GM18519 (cell line): ENCODE results near the gene HSPG2.
A peak's percentile ranks its signal among the peaks of the same experiment; 100 is the strongest.

ENCODE experiments used
- ATAC-seq: cut with Tn5 transposase; IDR thresholded peaks from one replicate; pipeline ENCODE4 v1.9.1; 2021; ENCODE audit warnings: mild to moderate bottlenecking, moderate library complexity; ENCODE audit not compliant: unreplicated experiment, low FRiP score

The HSPG2 gene

DNA sequence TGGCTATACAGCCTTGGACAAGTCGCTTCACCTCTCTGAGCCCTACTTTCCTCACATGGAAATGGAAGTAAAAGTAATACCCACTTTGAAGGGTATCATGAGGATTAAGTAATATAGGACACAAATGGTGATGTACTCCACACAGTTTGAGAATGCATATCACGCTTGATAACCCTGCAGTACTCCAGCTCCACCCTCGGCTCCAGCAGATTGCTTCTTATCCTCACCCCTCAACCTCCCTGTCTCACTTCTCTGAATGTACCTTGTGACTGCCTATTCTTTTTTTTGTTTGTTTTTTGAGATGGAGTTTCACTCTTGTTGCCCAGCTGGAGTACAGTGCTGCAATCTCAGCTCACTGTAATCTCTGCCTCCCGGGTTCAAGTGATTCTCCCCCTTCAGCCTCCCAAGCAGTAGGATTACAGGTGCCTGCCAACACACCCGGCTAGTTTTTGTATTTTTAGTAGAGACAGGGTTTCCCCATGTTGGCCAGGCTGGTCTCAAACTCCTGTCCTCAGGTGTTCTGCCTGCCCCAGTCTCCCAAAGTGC lies 69.6 kb downstream of the HSPG2 start:
- ATAC-seq = no peak

DNA sequence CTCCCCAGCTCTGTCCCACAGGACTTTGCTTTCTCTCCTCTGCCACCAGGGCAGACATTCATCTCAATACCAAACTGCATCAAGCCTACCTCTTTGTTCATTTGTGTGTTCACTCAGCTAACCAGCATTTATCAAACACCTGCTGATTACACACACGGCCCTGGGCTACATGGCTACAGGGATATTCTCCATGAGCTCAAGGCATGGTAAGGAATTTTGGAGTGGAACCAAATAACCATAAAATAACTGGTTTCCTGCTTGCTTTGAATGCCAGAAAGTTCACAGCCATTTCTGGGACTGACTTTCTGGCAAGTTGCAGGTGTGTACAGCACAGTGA lies 70.4 kb downstream of the HSPG2 start:
- no peak for ATAC-seq

DNA sequence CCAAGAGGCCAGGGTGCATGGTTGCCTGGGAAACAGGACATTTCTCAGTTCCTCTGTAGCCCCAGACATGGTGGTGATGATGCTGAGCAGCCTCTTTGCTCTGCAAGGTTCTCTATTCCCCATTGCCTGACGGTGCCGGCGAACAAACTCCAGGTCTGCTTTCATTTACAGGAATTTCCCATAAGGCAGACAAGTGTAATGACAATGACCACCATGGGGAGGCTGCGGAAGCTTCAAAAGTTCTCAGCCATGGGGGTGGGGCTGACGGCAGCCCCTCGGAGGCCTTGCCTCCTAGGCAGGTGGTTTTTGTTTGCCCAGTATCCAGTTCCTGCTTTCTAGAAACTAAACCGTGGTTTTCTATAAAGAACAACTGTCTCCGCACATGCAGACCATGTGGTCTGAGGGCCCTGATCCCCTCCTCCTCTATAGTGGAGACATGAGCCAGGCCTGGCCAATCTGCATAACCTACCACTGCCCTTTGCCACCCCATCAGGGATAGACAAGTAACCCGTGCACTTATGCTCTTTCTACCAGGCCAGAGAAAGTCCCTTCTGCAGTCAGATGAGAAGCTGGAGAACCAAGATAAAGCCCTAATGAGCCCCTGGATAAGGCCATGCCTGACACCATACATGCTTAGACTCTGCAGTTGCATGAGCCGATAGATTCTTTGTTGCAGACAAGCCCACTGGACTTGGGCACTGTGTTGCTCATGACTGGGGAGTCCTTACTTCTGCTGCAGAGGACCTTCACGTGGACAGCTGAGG lies 71.0 kb downstream of the HSPG2 start:
- ATAC-seq = peak; percentile 48

DNA sequence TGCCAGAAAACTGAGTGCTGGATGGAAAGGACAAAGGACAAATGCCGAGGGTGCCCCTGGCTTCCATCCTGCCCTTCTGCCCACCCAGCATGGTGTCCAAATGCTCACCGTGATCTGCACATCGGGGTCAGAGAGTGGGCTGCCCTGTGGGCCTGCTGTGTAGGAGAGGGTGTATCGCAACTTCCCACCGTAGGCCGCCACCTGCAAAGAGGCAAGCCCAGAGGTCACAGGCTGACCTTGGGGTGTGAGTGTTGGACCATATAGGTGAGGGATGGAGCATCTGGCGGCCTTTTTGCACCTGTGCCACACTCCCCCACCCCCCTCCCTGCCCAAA lies 71.5 kb downstream of the HSPG2 start:
- ATAC-seq = no peak

DNA sequence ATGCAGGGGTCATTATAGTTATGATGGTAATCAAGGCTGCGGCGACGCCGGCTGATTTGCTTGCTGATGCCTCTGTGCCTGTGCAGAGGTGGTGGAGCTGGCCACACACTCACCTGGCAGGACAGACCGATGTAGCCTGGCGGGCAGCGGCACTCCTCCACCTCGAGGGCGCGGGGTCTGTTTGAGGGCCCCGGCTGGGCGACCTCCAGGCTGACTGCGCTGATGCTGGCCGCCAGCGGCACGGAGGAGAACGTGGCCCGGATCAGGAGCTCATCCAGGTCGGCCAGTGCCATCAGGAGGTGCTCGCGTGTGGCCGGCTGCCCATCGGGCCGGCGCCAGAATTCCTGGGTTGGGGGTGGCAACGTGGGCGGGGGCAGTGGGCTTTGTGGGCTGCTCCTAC lies 72.4 kb downstream of the HSPG2 start:
- no peak for ATAC-seq

DNA sequence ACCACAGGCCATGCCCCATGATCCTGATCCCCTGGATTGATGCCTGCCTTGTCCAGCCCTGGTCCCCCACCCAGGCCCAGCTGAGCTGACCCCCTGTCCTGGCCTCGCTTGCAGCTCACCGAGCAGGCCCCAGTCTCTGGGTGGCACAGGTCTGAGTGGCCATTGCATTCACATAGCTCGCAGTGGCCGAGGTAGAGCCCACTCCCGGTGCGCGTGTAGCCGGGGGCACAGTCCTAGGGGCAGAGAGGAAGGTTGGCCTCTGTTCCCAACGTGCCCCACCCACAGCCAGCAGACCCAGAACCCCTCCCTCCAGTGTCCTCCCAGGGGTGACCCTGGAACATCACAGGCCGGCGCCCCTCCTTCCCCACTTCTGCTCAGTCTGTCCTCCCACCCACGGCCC lies 73.1 kb downstream of the HSPG2 start:
- ATAC-seq = no peak

DNA sequence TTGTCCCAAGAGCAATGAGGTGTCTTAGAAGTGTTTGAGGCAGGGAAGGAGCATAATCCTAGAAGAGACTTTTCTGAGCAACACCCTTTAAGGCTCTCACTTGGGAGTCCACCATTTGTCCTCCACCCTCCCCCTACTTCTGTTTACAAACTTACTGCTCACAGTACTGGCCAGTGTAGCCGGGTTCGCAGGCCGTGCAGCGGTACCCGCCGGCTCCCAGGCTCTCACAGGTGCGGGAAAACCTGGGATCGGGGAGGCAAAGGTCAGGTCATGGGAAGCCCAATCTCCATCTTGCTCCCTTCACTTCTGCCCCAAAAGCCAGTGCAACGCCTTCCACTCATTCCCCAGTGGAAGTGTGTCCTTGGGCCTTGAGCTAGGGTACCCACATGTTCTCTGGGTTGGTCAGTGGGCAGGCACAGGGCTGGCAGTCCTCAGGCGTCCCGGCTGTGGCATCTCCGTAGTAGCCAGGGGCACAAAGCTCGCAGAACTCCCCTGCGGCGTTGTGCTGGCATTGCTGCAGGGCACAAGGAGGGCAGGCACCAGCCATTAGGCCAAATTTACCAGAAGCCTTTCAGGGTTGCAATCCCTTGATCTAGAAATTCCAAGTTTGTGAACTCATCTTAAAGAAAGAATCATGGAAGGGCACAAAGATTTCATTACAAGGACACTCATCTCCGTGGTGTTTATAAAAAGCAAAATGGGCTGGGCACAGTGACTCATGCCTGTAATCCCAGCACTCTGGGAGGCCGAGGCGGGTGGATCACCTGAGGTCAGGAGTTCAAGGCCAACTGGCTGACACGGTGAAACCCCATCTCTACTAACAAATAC lies 75.3 kb downstream of the HSPG2 start:
- no peak for ATAC-seq

DNA sequence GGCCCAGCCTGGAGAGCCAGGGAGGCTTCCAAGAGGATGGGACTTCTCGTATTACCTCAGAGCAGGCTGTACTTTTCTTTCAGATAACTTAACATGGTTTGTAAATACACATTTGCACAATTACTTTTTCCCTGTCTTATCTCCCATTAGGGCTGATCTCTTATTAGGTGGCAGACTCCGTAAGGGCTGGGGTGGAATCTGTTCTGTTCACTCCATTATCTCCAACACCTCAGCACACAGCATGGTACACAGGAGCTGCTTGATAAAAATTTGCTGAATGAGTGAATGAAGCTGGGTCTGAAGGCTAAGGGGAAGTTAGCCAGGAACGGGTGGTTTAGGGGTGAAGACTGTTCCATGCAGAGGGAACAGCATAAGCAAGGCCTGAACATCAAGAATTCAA lies 76.1 kb downstream of the HSPG2 start:
- ATAC-seq = no peak

DNA sequence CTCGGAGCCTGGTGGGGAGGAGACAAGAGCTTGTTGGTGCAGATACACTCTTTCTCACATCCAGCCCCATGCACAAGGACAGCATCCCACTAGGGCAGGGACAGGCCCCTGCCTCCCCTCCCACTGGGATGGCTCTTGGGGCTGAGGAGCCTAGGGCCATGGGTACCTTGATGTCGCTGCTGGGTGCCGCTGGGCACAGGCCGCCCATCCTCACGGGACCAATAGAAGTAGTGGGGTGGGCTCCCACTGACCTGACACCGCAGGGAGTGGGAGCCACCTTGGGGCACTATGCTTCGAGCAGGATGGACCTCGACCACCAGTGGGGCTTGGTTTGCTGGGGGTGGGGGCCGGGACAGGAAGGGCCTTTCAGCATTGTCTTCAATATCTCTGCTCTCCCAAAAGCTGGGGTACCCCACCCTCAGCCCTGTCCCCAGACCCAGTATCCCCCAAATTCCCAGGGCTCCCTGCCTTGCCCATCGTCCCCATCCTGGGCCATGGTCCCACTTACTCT lies 77.4 kb downstream of the HSPG2 start:
- ATAC-seq = no peak

DNA sequence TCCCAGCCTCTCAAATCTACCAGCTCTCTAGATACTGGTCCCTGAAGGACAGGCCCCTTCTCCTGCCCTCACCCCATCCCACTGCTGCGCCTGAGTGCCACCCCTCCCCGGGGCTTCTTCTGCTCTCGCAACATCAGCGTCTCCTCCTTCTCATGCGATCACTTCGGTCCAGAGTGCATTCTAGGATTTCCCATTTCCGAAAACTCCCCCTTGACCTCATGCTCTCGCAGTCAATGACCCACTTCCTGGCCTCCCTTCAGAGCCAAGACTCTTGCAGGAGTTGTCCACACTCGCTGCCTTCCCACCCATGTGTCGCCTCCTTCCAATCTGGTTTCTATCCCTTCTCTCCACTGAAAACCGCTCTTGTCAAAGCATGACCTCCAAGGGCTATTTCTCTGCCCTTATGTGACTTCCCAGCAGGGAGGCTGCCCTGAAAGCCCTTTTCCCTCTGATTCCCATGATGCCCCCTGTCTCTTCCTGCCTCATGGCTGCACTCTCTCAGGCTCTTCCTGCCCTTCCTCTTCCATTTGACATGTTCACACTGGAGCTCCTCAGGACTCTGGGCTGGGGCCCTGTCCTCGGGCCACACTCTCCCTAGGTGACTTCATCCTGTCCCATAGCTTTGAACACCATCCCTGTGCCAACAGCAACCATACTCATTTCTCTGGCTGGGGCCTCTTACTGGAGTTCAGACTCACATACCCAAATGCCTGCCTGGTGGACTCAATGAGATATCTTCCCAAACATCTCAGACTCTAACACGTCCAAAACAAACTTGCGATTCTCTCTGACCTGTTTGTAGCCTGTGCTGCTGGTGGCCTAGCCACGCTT lies 79.1 kb downstream of the HSPG2 start:
- ATAC-seq = no peak

DNA sequence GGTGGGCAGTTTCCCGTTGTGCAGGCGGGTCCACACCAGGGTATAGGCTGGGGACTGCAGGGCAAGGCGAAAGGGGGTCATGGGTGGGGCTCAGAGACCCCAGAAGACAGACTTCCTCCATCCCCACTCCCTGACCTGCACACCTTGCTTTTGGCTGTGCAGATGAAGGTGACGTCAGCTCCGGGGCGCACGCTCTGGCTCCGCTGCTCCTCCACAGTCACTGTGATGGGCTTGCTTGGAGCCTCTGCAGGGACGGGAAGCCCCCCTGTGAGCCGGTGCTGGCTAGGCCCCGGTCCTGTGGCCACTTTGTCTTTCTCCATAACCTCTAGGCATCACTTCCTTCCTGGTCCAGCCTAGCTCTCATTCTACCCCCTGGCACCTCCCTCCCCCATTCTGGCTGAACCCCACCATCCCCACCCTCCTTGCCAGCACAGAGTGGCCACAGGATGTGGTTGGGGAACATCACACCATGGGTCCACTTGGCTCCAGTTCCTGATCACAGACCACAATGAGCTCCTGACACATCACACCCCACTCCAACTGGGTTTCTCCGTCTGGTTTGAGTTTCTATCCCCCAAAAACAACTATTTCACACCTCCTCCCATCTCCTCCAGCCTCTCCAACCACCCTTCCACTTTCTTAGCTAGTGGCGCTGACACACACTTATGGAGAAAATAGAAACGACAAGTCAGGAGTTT lies 79.8 kb downstream of the HSPG2 start:
- ATAC-seq = no peak

DNA sequence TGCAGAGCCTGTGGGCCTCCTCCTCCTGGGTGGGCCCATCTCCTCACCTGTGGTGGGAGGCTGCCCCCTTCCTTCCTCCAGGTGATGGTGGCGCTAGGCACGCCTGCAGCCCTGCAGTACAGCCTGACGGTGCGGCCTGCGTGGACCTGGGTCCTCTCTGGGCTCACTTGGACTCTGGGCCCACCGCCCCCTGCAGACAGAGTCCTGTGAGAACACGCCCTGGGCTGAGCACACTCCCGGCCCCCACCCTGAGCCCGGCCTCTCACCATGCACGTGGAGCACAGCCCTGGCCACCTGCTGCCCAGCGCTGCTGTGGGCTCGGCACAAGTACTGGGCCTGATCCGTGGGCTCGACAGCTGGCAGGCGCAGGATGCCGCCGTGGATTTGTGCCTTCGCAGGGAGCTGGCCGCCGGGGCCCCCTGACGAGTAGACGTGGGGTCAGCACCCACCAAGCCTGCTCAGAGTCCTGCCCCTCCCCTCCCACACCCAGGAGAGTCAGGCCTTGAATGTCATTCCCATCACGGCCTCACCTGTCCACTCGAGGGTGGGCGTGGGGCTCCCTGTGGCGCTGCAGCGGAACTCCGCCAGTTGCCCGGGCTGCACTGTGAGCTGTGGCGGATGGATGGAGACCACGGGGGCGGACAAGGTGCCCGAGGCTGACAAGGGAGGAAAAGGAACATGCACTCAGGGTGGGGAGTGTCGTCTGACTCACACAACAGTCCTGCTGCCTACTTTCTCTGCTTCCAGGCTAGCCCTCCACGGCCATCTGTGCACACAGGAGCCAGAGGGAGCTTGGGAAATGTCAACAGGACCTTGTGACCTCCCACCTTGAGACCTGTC lies 81.6 kb downstream of the HSPG2 start:
- ATAC-seq = no peak

DNA sequence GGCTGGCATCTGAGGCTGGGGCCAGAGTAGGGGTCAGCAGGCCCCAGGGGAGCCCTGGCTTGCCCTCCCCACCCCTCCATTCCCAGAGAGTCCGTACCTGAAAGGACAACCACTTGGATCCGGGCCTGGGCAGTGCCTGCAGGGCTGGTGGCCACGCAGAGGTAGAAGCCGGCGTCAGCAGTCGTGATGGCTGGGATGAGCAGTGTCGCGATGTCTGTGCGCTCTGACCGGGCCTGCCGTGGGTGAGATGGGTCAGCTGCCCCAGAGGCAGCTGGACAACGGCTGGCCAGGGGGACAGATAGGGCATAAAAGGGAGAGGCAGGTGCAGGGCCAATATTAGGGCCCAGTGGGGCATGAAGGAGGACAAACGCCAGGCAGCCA lies 82.4 kb downstream of the HSPG2 start:
- ATAC-seq = no peak

DNA sequence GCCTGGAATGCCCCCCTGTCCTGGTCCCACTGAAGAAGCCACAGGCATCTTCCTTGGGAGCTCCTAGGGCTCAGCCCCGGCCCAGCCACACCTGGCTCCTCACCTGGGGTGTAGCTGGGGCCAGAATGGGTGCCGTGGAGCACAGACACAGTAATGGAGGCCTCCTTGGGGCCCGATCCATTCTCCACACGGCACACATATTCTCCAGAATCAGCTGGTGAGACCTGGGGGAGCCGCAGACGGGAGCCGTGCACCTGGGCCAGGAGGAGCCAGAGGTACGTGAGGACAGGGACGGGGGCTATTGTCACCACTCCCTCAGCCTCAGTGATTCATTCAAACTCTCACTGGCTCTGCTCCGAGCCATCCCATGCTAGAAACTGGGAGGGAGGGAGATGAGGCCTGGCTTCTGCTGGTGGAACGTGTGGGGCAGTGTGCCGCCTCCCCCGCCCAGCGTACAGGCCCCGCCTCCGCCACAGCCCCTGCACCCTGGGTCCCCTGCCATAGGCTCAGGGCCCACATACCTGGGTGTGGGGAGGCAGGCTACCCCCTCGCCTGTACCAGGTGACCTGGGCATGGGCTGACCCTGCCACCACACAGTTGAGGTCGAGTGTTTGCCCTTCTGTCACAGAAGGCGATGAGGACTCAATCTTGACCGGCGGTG lies 82.9 kb downstream of the HSPG2 start:
- no peak for ATAC-seq

DNA sequence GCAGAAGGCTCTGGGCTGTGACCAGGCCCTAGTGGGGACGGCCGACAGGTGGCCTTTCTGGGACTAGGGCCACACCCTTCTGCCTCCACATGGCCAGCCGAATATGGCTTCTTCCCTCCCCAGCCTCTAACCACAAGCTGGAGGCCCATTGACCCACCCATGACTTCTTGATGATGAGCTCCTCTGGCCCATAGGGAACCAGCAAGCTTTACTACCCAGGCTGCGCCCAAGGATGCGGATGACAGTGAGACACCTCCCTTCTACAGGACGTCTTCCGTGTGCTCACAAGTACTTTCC lies 84.0 kb downstream of the HSPG2 start:
- no peak for ATAC-seq

DNA sequence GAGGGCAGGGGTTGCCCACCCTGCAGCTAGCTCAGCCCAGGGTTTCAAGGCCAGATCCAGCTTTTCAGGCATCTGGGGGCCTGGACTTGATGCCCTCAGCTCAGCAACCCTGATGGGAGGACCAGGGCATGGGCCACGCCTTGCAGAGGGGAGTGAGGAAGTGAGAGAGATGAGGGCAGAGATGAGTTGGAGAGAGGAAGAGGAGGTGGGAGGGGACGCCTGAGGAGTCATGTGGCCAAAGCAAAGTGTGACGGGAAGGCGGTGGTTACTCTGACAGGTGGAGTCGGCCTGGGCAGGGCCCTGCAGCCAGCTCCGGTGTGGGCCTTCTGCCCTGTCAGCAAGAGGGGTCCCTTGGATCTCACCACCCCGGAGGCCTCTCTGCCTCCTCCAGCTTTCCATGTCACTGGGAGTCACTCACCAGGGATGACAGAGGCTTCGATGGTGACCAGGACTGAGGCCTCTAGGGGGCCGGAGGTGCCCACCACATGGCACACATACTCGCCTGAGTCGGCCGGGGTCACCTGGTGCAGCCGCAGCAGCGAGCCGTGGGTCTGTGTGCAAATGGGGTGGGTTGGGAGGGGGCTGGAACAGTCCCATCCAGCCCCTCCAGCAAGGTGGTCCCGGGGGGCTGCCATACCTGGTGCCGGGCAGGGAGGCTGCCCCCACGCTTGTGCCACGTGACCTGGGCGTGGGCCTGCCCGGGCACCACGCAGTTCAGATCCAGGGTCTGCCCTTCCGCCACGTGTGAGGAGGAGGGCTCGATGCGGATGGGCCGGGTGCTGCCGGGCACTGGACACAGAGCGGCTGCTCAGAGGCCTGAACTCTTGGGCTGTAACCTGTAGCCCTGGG lies 84.6 kb downstream of the HSPG2 start:
- no peak for ATAC-seq

DNA sequence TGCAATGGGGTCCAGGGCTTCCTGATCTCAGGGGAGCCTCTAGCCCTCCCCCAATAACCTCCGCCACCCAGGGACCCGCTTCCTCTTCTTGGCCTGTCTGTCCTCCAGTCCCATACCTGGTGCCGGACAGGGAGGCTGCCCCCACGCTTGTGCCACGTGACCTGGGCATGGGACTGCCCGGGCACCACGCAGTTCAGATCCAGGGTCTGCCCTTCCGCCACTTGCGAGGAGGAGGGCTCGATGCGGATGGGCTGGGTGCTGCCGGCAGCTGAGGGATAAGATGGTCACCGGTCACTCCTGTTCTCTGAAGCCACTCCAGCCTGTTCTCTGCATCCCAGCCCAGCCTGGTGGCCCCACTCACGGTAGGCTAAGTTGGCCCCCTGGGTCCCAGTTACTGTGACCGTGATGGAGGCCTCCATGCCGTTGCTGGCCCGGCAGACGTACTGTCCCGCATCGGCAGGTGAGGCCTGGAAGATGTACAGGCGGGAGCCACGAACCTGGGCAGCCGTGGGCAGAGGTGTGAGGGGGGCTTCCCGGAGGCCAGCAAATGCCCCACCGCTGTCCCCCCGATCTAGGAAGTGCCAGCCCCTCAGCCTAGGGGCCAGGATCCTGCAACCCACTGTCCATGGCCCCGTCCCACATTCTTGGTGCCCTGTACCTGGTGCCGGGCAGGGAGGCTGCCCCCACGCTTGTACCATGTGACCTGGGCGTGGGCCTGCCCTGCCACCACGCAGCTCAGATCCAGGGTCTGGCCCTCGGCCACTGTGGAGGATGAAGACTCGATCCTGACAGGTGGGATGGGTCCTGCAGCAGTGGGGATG lies 85.5 kb downstream of the HSPG2 start:
- no peak for ATAC-seq
